ENCODE measurements around the gene GZF1. TPM values are rescaled to one million over a fixed set of nuclear protein-coding genes. Genes with fewer than 3 reads are reported as not detected.

Gene GZF1
- 21.5 and 28.0 TPM in 2 replicates for total RNA-seq
- 10.8 and 11.2 TPM in 2 replicates for polyA plus RNA-seq
- 8.3 and 8.9 TPM in 2 replicates for polyA plus RNA-seq (2012)
- 75.5 and 110 TPM in 2 replicates for polyA minus RNA-seq (ENCODE audit: low replicate concordance)

- peaks cover 42% of the 10 kb centered on the region for H3K79me2 ChIP-seq (ENCODE audit: control insufficient read depth, insufficient read depth, low read length)
- peaks cover 5% of the 10 kb centered on the region for H3K36me3 ChIP-seq (ENCODE audit: control insufficient read depth, insufficient read depth, low read length)
- TF ChIP-seq EZH2 (IDR thresholded peaks at IDR 0.05; ENCODE audit: low read length, missing control alignments), result no peak
- no peak for TF ChIP-seq CTCF (conservative IDR thresholded peaks at IDR 0.05 in 1 of 2, IDR thresholded peaks at IDR 0.05 in 1 of 2; ENCODE audit: low read depth in 1 of 2, low read length in 2 of 2)
- peak; percentile 97 to 98 for DNase-seq (ENCODE audit: low read depth in 2 of 2)
- H3K4me1 ChIP-seq (ENCODE audit: control insufficient read depth, extremely low read depth, insufficient read depth, low read length), result peaks cover 17% of the 10 kb centered on the region
- H3K4me2 ChIP-seq (ENCODE audit: extremely low read depth, insufficient read depth, low read length), result peak within 1 kb of the TSS; percentile 98
- H3K27ac ChIP-seq (ENCODE audit: insufficient read depth, low read length), result peak within 1 kb of the TSS; percentile 95
- no peaks in the 10 kb centered on the region for H4K20me1 ChIP-seq (ENCODE audit: control insufficient read depth, extremely low read depth, insufficient read depth, low read length)
- H3K27me3 ChIP-seq (ENCODE audit: control insufficient read depth, insufficient read depth, low read length), result no peaks in the 10 kb centered on the region
- peak within 1 kb of the TSS; percentile 99 for H3K9ac ChIP-seq (ENCODE audit: insufficient read depth, low read length)
- peak within 1 kb of the TSS; percentile 42 for H2AFZ ChIP-seq (ENCODE audit: low read length)
- H3K9me3 ChIP-seq (ENCODE audit: control insufficient read depth, insufficient read depth, low read depth, low read length), result no peaks in the 10 kb centered on the region
- peak within 1 kb of the TSS; percentile 80 to 87 (median 84) for H3K4me3 ChIP-seq (replicated peaks in 1 of 4; ENCODE audit: control extremely low read depth in 1 of 4, insufficient read depth in 1 of 4, low read depth in 3 of 4, low read length in 4 of 4)
Observed at GRCh38 chr20:23361476-23362391, at the start of gene GZF1. Gene GZF1, plus strand, starts transcription at chr20:23362182. Its CDS starts 2,202 bp downstream, at chr20:23364384.

GRCh38 chr20:23313271-23313670, 48.7 kb upstream of the GZF1 start:
- Histone ChIP-seq H3K4me3 (replicated peaks in 1 of 4; ENCODE audit: control extremely low read depth in 1 of 4, insufficient read depth in 1 of 4, low read depth in 3 of 4, low read length in 4 of 4) (no peak overlapping the region), H3K27me3 (ENCODE audit: control insufficient read depth, insufficient read depth, low read length) (peaks cover 2% of the 10 kb centered on the region), H3K36me3 (ENCODE audit: control insufficient read depth, insufficient read depth, low read length) (no peaks in the 10 kb centered on the region), H3K4me1 (ENCODE audit: control insufficient read depth, extremely low read depth, insufficient read depth, low read length) (no peaks in the 10 kb centered on the region), H3K9me3 (ENCODE audit: control insufficient read depth, insufficient read depth, low read depth, low read length) (no peaks in the 10 kb centered on the region), H2AFZ (ENCODE audit: low read length) (no peak overlapping the region), H3K79me2 (ENCODE audit: control insufficient read depth, insufficient read depth, low read length) (no peaks in the 10 kb centered on the region), H4K20me1 (ENCODE audit: control insufficient read depth, extremely low read depth, insufficient read depth, low read length) (no peaks in the 10 kb centered on the region), H3K9ac (ENCODE audit: insufficient read depth, low read length) (no peak overlapping the region), H3K4me2 (ENCODE audit: extremely low read depth, insufficient read depth, low read length) (no peak overlapping the region), H3K27ac (ENCODE audit: insufficient read depth, low read length) (no peak overlapping the region)
- no peak for TF ChIP-seq EZH2 (IDR thresholded peaks at IDR 0.05; ENCODE audit: low read length, missing control alignments)
- TF ChIP-seq CTCF (conservative IDR thresholded peaks at IDR 0.05 in 1 of 2, IDR thresholded peaks at IDR 0.05 in 1 of 2; ENCODE audit: low read depth in 1 of 2, low read length in 2 of 2), result no peak
- no peak for DNase-seq (ENCODE audit: low read depth in 2 of 2)

- H3K9me3 ChIP-seq (ENCODE audit: control insufficient read depth, insufficient read depth, low read depth, low read length), result no peaks in the 10 kb centered on the region
- H3K79me2 ChIP-seq (ENCODE audit: control insufficient read depth, insufficient read depth, low read length), result no peaks in the 10 kb centered on the region
- no peak overlapping the region for H3K27ac ChIP-seq (ENCODE audit: insufficient read depth, low read length)
- no peak overlapping the region for H2AFZ ChIP-seq (ENCODE audit: low read length)
- H3K27me3 ChIP-seq (ENCODE audit: control insufficient read depth, insufficient read depth, low read length), result peaks cover 2% of the 10 kb centered on the region
- no peaks in the 10 kb centered on the region for H3K4me1 ChIP-seq (ENCODE audit: control insufficient read depth, extremely low read depth, insufficient read depth, low read length)
- H3K9ac ChIP-seq (ENCODE audit: insufficient read depth, low read length), result no peak overlapping the region
- no peak for DNase-seq (ENCODE audit: low read depth in 2 of 2)
- no peak for TF ChIP-seq CTCF (conservative IDR thresholded peaks at IDR 0.05 in 1 of 2, IDR thresholded peaks at IDR 0.05 in 1 of 2; ENCODE audit: low read depth in 1 of 2, low read length in 2 of 2)
- no peak for TF ChIP-seq EZH2 (IDR thresholded peaks at IDR 0.05; ENCODE audit: low read length, missing control alignments)
- no peak overlapping the region for H3K4me2 ChIP-seq (ENCODE audit: extremely low read depth, insufficient read depth, low read length)
- H4K20me1 ChIP-seq (ENCODE audit: control insufficient read depth, extremely low read depth, insufficient read depth, low read length), result no peaks in the 10 kb centered on the region
- no peaks in the 10 kb centered on the region for H3K36me3 ChIP-seq (ENCODE audit: control insufficient read depth, insufficient read depth, low read length)
- no peak overlapping the region for H3K4me3 ChIP-seq (replicated peaks in 1 of 4; ENCODE audit: control extremely low read depth in 1 of 4, insufficient read depth in 1 of 4, low read depth in 3 of 4, low read length in 4 of 4)
Observed at GRCh38 chr20:23314699-23315098, 47.3 kb upstream of the GZF1 start.

All from fibroblast of lung (primary cell).